Measurements from ENCODE around the gene NRAP.

NRAP gene

DNA sequence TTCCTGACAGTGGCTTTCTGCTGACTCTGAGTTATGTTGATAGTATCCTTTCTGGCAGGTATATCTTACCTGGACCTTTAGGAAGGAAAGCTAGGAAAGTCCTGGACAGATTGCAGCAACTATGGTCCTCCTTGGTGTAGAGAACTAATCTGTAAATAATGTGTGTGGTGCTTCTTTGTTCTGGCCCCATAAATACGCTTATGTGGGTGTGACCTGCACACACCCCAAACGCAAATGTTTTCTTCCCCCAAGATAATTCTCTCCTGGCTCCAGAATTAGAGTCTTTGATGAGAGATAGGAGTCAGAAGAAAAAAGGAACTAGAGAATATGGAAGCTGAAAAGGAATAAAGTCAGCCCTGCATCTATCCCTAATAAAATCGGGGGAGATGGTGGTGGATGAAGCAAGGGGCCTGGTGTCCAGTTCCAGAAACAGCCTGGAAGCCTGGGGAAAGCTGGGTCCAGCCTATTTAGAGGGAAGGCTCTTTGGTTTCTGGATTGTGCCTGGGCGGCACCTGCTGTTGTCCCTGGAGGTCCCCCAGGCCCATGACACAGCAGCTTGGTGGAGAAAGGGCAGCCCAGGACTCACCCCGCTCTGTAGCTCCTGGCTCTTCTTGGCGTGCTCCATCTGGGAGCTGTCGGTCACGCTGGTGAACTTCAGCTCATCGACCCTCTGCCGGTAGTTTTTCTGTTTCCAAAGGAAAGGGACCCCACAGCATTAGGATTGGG lies 38.2 kb downstream of the NRAP start:
- peaks cover 2% of the 10 kb centered on the region for H3K4me1 ChIP-seq (ENCODE audit: control insufficient read depth, insufficient read depth, low read length)
- H3K9ac ChIP-seq (ENCODE audit: low read length), result no peak overlapping the region
- no peaks in the 10 kb centered on the region for H3K27me3 ChIP-seq (ENCODE audit: control insufficient read depth, insufficient read depth, low read length)
- no peak overlapping the region for H3K4me3 ChIP-seq (ENCODE audit: low read length)
- H3K27ac ChIP-seq (ENCODE audit: low read depth, low read length), result no peak overlapping the region
- H3K36me3 ChIP-seq (ENCODE audit: control insufficient read depth, insufficient read depth, low read length), result no peaks in the 10 kb centered on the region

DNA sequence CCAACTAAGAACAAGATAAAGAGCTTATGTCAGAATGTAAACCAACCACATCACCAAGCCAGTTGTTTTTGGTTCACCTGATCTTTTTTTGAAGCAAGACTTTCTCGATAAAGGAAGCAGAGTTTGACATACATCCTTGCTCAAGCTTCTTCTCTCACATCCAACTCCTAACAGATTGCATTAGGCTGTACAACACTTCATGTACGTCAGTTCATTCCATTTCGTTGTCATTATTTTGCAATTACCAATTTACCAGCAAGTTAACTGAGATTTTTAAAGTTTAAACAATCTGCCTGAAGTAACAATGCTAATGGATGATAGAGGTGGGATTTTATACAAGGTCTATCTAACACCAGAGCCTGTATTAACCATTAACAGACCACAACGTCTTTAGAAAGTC lies 41.0 kb downstream of the NRAP start:
- Histone ChIP-seq H3K27me3 (ENCODE audit: control insufficient read depth, insufficient read depth, low read length) (no peaks in the 10 kb centered on the region), H3K4me3 (ENCODE audit: low read length) (no peak overlapping the region), H3K4me1 (ENCODE audit: control insufficient read depth, insufficient read depth, low read length) (peaks cover 2% of the 10 kb centered on the region), H3K36me3 (ENCODE audit: control insufficient read depth, insufficient read depth, low read length) (no peaks in the 10 kb centered on the region), H3K9ac (ENCODE audit: low read length) (no peak overlapping the region), H3K27ac (ENCODE audit: low read depth, low read length) (no peak overlapping the region)

DNA sequence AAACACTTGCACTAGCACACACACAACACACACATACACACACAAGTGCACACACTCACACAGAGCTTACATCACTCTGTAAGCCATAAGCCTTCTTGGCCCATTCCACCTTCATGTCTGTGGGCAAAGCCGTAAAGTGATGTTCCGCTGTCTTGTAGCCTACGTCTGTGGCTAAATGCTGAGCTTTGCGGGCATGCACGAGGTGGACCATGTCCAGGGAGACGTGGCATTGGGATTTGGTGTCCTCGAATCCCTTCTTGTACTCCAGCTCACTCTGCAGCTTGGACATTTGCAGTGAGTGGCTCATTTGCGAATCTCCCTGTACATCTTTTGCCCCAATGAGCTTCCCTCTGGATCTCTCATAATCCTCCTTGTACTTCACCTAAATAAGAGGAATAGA lies 42.0 kb downstream of the NRAP start:
- H3K9ac ChIP-seq (ENCODE audit: low read length), result no peak overlapping the region
- no peak overlapping the region for H3K27ac ChIP-seq (ENCODE audit: low read depth, low read length)
- no peaks in the 10 kb centered on the region for H3K36me3 ChIP-seq (ENCODE audit: control insufficient read depth, insufficient read depth, low read length)
- no peaks in the 10 kb centered on the region for H3K27me3 ChIP-seq (ENCODE audit: control insufficient read depth, insufficient read depth, low read length)
- H3K4me3 ChIP-seq (ENCODE audit: low read length), result no peak overlapping the region
- H3K4me1 ChIP-seq (ENCODE audit: control insufficient read depth, insufficient read depth, low read length), result no peaks in the 10 kb centered on the region

DNA sequence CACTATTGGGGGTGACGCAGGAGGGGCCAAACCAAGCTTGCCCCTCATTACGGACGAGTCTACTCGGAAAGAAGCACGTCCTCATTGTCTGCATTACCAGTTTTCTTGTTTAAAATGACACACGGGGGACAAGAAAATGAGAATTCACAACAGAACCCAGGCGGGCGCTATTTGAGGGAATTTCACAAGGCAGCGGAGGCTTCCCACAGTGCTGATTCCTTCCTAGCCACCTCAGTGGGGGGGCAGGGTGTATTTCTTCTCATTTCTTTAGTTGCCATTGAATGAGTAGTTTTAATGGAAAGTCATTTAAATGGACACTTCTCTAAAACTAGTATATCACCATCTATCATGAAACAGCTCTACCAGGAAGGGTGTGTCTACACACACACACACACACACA lies 42.9 kb downstream of the NRAP start:
- Histone ChIP-seq H3K27ac (ENCODE audit: low read depth, low read length) (no peak overlapping the region), H3K9ac (ENCODE audit: low read length) (no peak overlapping the region), H3K27me3 (ENCODE audit: control insufficient read depth, insufficient read depth, low read length) (peaks cover 2% of the 10 kb centered on the region), H3K36me3 (ENCODE audit: control insufficient read depth, insufficient read depth, low read length) (no peaks in the 10 kb centered on the region), H3K4me1 (ENCODE audit: control insufficient read depth, insufficient read depth, low read length) (no peaks in the 10 kb centered on the region), H3K4me3 (ENCODE audit: low read length) (no peak overlapping the region)

DNA sequence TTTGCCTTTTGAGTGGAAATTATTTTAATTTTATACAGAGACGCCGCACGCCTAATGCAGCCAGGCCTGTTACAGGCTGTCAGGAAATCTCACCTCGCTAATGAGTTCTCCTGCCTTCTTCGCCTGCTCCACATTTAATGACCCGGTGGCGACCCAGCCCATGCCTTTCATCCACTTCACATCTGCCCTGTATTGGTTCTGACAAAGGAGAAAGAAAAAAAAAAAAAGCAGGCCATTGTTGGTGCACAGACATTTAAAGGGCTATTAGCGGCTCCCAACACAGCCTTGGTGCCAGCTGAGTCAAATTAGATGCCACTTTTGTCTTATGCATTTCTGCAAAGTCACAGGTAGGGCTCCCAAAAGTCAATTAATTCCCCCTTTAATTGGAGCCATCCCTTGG lies 43.3 kb downstream of the NRAP start:
- Histone ChIP-seq H3K27ac (ENCODE audit: low read depth, low read length) (no peak overlapping the region), H3K36me3 (ENCODE audit: control insufficient read depth, insufficient read depth, low read length) (no peaks in the 10 kb centered on the region), H3K4me1 (ENCODE audit: control insufficient read depth, insufficient read depth, low read length) (no peaks in the 10 kb centered on the region)

DNA sequence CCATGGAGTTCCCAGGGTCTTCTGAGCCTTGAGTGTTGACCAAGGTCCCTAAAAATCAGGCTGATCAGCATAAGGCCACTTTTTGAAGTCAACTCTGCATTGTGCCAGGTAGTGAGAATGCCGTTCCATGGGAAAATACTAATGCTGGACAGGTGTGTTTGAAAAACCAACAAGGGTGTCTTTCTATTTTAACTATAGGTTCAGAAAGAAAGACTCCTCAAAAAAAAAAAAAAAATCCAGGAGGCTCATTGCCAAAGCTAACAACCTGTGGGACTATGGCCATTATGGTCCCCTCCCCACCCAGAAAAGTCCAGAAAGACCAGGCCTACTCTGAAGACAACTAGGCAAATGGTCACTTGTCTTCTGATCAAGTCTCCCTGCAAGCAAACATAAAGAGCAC lies 44.4 kb downstream of the NRAP start:
- Histone ChIP-seq H3K4me1 (ENCODE audit: control insufficient read depth, insufficient read depth, low read length) (no peaks in the 10 kb centered on the region), H3K4me3 (ENCODE audit: low read length) (no peak overlapping the region), H3K9ac (ENCODE audit: low read length) (no peak overlapping the region), H3K27ac (ENCODE audit: low read depth, low read length) (no peak overlapping the region), H3K27me3 (ENCODE audit: control insufficient read depth, insufficient read depth, low read length) (peaks cover 2% of the 10 kb centered on the region), H3K36me3 (ENCODE audit: control insufficient read depth, insufficient read depth, low read length) (no peaks in the 10 kb centered on the region)

More for the DNA sequence above, 43.3 kb downstream of the NRAP start:
- no peak overlapping the region for H3K9ac ChIP-seq (ENCODE audit: low read length)
- peaks cover 2% of the 10 kb centered on the region for H3K27me3 ChIP-seq (ENCODE audit: control insufficient read depth, insufficient read depth, low read length)
- no peak overlapping the region for H3K4me3 ChIP-seq (ENCODE audit: low read length)

DNA sequence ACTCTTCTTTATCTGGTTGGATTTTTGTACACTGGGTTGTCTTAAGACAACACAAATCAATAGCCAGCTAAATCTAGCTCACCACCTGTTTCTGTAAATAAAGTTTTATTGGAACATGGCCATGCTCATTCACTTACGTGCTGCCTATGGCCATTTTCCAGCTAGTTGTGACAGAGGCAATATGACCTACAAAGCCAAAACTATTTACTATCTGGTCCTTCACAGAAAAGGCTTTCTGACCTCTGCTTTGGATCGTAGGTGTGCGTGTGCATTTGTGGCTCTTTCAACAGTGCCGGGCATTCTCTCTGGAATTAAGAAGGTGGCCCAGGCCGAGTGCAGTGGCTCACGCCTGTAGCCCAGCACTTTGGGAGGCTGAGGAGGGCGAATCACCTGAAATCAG lies 45.5 kb downstream of the NRAP start:
- H3K9ac ChIP-seq (ENCODE audit: low read length), result no peak overlapping the region
- H3K36me3 ChIP-seq (ENCODE audit: control insufficient read depth, insufficient read depth, low read length), result no peaks in the 10 kb centered on the region
- peaks cover 2% of the 10 kb centered on the region for H3K27me3 ChIP-seq (ENCODE audit: control insufficient read depth, insufficient read depth, low read length)
- H3K27ac ChIP-seq (ENCODE audit: low read depth, low read length), result no peak overlapping the region
- H3K4me3 ChIP-seq (ENCODE audit: low read length), result no peak overlapping the region
- no peaks in the 10 kb centered on the region for H3K4me1 ChIP-seq (ENCODE audit: control insufficient read depth, insufficient read depth, low read length)

DNA sequence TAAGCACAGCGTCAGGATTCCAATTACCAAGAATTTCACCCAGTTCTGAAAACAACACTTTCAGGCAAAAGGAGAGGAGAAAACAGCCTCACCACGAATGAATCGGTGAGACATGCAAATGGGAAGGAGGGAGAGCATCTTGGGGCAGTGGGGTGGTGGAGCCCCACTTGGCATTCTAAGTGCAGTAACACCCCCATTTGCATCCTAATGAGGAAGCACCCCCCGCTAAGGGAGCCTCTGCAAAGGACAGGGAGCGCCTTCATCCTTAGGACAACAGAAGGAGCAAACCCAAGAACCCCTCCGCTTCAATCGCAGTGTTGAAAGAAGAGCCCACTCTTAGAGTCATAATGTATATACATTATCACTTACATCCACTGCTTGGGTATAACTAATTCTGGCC lies 46.8 kb downstream of the NRAP start:
- H3K4me1 ChIP-seq (ENCODE audit: control insufficient read depth, insufficient read depth, low read length), result no peaks in the 10 kb centered on the region
- H3K27me3 ChIP-seq (ENCODE audit: control insufficient read depth, insufficient read depth, low read length), result peaks cover 2% of the 10 kb centered on the region
- H3K4me3 ChIP-seq (ENCODE audit: low read length), result no peak overlapping the region
- H3K9ac ChIP-seq (ENCODE audit: low read length), result no peak overlapping the region
- no peak overlapping the region for H3K27ac ChIP-seq (ENCODE audit: low read depth, low read length)
- H3K36me3 ChIP-seq (ENCODE audit: control insufficient read depth, insufficient read depth, low read length), result no peaks in the 10 kb centered on the region

DNA sequence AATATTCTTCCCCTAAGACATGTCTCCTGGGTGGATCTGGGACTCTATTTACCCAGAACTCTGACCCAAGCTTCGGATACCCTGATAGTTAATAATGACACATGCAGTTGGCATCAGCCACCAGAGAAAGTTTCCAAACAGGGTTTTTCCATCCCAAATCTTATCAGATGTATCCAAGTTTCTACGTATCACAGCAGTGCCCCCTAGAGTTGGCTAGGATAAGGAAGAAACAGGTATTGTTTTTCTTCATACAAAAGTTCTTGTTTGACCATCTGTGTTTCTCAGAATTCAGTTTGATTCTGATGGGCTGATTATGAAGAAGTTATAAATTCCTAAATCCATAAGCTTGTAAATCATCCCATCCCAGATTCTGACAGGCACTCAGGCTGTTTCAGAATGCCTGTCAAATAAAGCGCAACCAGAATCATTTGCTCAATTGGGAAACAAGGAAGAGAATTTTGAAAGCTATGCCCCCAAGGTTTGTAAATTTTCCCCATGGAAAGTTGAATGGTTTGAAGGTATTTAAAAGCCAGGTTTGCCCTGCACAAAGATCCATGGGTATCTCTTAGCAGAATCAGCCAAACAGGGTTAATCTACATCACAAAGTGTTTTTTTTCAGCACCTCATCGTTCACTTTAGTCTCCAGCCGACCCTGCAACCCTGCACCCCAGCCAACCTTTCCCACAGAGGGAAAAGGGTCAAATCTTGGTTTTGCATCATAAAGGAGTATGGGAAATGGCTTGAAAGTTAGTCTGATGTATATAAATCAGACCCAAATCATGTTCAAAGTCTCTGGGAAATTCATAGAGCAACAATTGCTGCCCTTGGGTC lies 47.4 kb downstream of the NRAP start:
- H3K4me1 ChIP-seq (ENCODE audit: control insufficient read depth, insufficient read depth, low read length), result no peaks in the 10 kb centered on the region
- H3K36me3 ChIP-seq (ENCODE audit: control insufficient read depth, insufficient read depth, low read length), result no peaks in the 10 kb centered on the region
- H3K27me3 ChIP-seq (ENCODE audit: control insufficient read depth, insufficient read depth, low read length), result peaks cover 2% of the 10 kb centered on the region

DNA sequence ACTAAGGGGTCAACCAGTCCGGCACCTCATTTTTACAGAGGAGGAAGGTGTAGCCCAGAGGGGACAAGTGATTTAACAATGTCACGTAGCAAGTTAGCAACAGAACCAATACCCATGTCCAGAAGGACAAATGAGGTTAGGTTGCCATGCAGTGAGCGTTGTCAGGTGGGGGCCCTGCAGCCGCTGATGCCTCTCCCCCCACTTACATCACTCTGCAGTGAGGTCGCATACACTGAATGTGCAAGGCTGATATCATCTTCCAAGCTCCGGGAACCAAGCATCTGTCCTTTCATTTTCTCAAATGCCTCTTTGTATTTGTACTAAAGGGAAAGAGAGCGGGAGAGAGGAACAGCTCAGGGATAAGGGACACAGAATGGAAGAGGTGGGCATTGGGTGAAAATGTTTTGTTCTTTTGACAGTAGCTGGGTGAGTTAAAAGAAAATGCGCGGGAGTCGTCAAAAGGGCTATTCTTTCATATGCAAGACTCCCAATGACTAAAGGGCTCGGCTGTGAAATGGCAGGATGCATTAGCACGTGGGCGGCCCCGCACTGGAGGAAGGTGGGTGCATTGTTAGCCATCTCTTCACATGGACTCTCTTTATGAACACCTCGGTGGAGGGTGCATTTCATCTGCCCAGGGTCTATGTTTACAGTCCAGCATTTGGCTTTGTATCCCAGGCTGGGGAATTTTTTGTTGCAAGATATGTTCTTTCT lies 49.7 kb downstream of the NRAP start:
- H3K27ac ChIP-seq (ENCODE audit: low read depth, low read length), result no peak overlapping the region
- H3K36me3 ChIP-seq (ENCODE audit: control insufficient read depth, insufficient read depth, low read length), result no peaks in the 10 kb centered on the region
- H3K4me1 ChIP-seq (ENCODE audit: control insufficient read depth, insufficient read depth, low read length), result no peaks in the 10 kb centered on the region
- H3K27me3 ChIP-seq (ENCODE audit: control insufficient read depth, insufficient read depth, low read length), result peaks cover 2% of the 10 kb centered on the region
- H3K4me3 ChIP-seq (ENCODE audit: low read length), result no peak overlapping the region
- H3K9ac ChIP-seq (ENCODE audit: low read length), result no peak overlapping the region

More for the DNA sequence above, 47.4 kb downstream of the NRAP start:
- Histone ChIP-seq H3K27ac (ENCODE audit: low read depth, low read length) (no peak overlapping the region), H3K9ac (ENCODE audit: low read length) (no peak overlapping the region), H3K4me3 (ENCODE audit: low read length) (no peak overlapping the region)

DNA sequence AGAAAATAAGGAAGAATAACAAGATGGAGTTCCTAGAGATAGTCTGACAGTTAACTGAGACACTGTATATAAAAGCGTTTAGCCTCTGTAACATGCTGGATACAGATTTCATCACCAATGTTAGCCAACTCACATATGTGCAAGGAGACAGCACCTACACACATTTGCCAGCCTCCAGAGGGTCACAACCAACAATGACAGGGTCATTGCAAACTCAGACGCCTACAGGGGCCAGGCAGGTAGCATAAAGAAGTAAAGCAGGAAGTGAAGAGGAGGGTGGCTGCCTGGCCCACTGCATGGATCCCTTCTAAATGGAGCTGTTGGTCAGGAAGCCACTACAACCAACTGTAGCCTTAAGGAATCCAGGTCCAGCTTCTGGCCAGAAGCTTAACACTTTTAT lies 50.4 kb downstream of the NRAP start:
- H3K36me3 ChIP-seq (ENCODE audit: control insufficient read depth, insufficient read depth, low read length), result no peaks in the 10 kb centered on the region
- no peaks in the 10 kb centered on the region for H3K4me1 ChIP-seq (ENCODE audit: control insufficient read depth, insufficient read depth, low read length)
- H3K27ac ChIP-seq (ENCODE audit: low read depth, low read length), result no peak overlapping the region
- H3K9ac ChIP-seq (ENCODE audit: low read length), result no peak overlapping the region
- peaks cover 2% of the 10 kb centered on the region for H3K27me3 ChIP-seq (ENCODE audit: control insufficient read depth, insufficient read depth, low read length)
- H3K4me3 ChIP-seq (ENCODE audit: low read length), result no peak overlapping the region

DNA sequence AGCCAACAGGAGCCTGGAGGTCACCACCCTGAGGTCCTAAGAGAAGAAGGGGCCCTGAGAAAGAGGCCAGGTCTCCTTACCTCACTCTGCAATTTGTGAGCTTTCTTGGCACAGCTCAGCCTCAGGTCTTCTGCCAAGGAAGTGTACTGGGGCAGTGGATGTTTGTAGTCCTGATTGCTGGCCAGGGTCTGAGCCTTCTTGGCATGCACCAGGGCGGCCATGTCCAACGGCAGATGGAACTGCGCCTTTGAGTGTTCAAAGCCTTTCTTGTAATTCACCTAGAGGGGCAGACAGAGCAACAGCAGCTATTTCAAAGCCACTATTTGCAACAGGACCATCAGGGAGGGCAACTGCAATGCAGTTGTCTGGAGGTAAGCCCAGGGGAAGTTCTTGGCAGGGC lies 51.7 kb downstream of the NRAP start:
- H3K4me1 ChIP-seq (ENCODE audit: control insufficient read depth, insufficient read depth, low read length), result no peaks in the 10 kb centered on the region
- H3K36me3 ChIP-seq (ENCODE audit: control insufficient read depth, insufficient read depth, low read length), result no peaks in the 10 kb centered on the region
- H3K27me3 ChIP-seq (ENCODE audit: control insufficient read depth, insufficient read depth, low read length), result peaks cover 2% of the 10 kb centered on the region
- H3K27ac ChIP-seq (ENCODE audit: low read depth, low read length), result no peak overlapping the region
- H3K4me3 ChIP-seq (ENCODE audit: low read length), result no peak overlapping the region
- H3K9ac ChIP-seq (ENCODE audit: low read length), result no peak overlapping the region
